NCI-H146 (cell line): ENCODE results near the gene FBXO48.
"Not testable (repeated sequence)": the region's sequence is repeated elsewhere in the genome, so short reads cannot be mapped to it uniquely, and the experiment has no call there.

Experiments
- DNase-seq: peaks from one replicate; lab custom pipeline; 2025; lab: John Stamatoyannopoulos, UW

The FBXO48 gene

DNA sequence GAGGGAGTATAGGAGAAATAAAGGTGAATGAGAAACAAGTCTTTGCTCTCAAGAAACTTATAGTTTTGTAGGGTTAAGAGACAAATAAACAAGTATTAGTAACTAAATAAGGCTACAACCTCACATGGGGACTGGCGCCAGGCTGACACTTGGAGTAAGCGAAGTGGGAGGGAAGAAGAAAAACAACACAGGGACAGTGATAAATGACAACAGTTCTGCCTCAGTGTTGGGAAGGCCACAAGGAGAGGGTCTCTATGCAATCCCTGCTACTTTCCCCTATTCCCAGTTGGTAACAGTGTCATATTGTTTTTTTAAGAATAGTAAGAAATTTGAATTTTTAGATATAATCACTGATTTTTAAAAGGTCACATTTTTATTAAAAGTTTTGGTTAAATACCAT, 4.3 kb upstream of the FBXO48 start:
- no peak for DNase-seq

DNA sequence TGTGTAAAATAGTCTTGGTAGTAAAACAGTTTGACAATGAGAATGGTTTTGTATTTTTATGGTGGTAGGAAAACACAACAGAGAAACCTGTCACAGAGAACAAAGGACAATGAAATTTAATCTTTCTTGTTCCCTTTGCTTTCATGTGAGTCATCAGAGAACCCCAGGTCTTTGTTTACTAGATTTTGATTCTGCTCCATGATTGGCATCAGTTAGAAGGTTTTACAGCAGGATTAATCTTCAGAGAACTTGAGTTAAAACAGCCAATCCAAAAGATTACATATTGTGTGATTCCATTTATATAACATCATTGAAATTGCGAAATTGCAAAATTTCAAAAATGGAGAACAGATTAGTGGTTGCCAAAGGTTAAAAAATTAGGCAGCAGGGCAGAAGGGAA, 2.8 kb upstream of the FBXO48 start:
- DNase-seq = no peak

DNA sequence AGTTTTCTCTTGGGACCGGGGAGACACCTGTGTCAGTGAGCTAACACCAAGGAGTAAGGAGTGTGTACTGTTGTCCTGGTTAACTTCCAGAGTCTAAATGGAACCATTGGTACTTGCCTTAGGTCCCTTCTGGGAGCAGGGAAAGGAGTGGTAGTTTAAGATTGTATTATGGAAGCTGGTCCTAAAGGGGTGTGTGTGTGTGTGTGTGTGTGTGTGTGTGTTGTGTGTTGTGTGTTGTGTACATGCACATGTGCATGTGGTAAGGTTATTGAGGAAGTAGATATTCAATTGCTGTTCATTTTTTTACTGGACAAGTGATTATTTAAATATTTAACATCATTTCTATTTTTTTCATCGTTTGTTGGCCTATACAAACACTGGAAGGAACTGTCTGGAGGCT, 1.7 kb upstream of the FBXO48 start:
- DNase-seq = no peak

DNA sequence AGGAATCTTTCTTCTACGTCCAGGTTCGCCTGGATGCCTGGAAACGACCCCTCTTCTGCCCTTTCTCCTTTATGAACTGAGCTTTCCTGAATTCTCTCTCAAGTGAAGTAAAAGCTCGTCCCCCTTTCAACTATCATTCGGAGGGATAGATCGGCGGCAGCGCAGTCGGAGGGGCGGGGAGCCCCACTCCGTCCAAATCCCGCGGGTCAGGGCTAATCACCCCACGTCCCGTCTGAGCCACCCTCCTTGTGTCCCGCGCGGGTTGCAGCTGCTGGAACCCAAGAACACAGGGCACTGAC, 367 bp downstream of the FBXO48 start:
- DNase-seq = no peak

DNA sequence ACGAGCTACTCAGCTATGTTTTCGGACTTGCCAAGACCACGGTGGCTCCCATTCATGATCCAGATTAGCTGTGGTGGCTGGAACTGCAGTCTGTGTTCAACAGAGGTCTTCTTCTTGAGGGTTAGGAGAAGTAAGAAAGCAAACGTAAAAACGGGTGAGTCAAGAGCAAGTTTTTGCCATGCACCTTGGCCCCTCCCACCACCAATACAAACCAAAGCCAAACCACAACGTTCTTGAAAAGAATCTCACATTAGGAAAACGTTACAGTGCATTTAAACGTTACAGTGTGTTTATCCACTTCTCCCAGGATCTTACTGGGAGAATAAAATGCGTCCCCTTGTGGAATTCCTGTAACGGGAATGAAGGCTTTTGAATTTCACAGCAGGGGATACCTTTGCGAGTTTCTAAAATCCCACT, 725 bp downstream of the FBXO48 start:
- no peak for DNase-seq

DNA sequence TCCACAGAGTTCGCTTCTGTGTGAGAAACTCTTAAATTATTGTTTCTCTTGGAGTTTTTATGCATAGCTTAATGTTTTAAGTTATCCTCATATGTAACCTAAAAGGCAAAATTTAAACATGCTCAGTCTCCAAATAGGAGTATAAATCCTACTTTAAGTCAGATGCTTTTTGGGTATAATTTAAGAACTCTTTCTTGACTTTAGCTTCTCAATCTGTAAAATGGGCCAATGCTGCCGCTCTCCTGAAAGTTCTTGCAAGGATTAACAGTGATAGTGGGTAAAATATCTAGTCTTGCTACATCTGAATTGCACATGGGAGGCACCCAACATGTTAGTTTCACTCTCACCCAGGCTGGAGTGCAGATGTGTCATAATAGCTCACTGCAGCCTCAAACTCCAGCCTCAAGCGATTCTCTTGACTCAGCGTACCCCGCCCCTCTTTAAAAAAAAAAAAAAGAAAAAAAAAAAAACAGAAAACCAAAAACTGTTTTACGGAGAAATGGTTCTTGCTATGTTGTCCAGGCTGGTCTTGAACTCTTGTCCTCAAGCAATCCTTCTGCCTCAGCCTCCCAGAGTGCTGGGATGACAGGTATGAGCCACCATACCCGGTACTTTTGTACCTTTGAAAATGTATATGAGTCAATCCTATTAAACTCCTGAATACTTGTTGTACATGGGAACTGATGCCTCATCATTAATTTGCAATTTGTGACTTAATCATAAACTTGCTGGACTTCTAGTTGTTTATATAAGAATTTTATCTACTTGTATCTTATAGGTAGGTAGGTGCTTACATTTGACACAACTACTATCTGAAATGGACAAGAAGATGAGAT, 1.8 kb downstream of the FBXO48 start:
- DNase-seq = no peak

DNA sequence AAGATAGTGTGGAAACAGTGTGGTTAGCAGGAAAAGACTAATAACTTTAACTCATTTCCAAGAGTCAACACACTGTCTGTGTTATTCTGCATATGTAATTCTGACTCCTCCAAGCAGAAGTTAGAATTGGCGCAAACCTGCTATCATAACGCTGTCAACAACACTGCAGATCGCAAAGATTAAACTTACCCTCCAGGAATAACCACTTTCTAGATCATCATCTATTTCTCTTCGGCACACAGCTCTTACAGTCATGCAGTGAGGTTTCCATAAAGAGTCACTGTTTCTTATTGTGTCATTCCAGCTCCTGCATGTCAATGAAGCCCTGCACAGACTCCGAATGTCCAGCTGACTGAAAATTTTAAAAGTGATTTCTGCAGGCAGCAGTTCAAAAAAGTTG, 2.4 kb downstream of the FBXO48 start:
- no peak for DNase-seq

DNA sequence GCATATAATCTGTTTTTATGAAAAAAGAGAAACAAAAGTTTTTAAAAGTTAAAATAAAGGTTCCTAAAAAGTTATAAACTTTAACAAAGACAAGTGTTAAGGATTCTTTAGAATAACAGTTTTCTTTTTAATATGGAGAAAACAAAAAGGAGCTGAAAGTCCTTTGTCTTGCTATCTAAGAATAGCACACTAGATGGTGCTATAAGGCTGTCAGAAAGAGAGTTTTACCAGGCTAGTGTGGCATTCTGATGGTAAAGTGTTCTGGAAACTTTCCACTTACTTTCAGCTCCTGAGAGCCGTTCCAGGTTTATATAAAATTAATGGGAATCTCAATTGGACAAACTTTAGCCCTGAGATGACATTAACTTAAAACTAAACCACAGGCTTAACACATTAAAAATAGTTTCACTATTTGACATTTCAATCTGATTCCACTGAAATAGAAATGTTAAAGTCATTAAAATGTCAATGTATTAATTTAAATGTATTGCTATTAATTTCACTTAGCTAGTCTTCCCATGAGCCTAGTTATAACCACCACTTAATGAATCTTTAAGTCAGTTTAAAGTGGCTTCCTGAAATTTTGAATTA, 3.7 kb downstream of the FBXO48 start:
- DNase-seq = peak; percentile 22

DNA sequence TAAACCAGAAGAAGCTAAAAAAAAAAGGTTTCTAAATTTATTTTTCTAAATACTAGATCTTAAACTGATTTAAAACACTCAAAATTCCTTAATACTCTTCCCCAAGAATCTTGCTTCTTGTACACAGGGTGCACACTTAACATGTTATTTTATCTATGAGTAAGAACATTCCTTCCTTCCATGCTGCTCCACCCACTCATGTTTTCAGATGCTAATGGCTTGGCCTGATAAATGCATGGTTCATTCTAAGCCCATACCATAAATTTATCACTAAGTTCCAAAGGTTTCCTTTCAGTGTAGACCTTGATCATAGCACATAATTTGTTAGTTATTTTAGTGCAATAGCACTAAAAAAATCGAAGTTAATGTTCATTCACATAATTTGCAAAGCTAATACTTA, 8.1 kb downstream of the FBXO48 start:
- DNase-seq = no peak

DNA sequence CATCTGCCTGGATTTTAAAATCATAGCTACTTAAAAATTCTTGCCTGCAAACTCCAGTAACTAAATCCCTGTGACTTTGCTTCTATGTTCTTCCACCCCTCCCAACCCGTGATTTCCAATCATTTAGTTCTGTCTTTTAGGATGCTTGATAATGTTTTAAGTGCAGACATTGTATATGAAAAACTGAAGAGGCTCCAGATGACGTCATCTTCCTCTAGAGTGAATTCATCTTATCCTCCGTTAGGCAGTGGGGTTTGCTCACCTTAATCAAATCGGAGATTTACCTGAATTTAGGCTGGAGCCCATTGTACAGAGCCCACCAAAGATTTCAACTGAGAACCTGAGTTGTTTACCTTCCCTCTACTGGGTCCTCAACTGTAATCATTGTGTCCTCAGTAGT, 10.9 kb downstream of the FBXO48 start:
- no peak for DNase-seq

DNA sequence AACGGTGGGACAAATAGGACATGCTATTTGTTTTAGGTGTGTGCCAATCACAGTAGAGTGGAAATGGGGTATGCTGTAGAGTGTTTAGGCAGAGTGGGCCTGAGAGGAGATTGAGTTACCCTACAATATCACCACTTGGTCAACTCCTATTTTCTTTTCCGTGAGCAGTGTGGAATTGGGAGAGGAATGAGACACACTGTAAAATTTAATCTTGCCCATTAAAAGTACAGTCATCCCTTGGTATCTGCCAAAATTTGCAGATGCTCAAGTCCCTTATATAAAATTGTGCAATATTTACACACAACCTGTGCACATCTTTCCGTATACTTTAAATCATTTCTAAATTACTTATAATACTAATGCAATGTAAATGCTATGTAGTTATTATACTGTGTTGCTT, 12.4 kb downstream of the FBXO48 start:
- DNase-seq = no peak

DNA sequence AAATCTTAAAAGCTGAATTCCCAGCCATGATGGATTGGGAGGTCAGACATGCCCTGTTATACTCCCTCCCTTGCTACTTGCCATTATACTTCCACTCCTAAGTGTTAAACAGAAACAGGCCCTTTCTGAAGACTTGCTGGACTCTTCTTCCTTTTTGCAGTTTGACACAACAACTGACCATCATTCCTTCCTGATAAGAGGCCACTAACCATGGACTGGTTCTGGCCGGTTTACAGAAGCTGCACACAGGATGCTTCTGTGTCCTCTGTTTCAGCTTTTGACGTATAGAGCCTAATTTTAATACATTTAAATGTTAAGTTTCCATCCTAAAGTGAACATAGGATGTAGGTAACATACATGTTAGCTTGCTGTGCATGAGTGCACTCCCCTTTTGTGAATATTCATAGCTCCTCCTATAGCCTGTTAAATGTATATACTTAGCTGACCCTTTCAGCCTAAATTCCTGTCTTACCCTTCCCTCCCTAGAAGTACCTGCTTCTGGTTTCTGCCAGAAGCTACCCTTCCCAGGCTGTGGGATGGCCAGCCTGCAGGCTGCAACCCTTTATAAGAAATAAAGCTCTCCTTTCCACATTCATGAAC, 13.2 kb downstream of the FBXO48 start:
- no peak for DNase-seq

DNA sequence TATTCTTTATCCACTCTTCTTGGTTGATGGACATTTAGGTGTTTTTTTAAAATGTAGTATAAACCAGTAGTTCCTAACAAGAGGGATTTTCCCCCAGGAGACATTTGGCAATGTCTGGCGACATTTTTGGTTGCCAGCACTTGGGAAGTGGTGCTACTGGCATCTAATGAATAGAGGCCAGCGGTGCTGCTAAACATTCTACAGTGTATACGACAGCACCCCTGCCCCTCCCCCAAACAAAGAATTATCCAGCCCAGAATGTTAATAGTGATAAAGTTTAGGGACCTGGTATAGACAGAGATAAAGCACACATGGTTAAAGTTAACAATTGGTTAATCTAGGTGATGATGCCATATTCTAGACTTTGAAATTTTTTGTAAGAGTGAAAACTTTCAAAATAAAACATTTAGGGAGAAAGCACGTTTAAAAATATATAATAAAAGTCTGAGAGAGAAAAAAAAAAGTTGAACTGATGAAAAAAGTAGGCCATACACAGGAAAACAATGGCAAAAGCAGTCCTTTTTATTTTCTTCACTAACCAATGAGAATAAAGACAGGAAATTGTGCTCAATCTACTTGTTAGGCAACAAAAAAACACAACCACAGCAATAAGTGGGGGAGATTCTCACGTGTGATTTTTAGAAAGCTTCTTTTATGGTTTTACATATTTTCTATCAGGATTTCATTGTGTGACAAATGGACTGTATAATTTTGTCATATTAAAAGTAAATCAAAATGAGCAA, 14.8 kb downstream of the FBXO48 start:
- no peak for DNase-seq

DNA sequence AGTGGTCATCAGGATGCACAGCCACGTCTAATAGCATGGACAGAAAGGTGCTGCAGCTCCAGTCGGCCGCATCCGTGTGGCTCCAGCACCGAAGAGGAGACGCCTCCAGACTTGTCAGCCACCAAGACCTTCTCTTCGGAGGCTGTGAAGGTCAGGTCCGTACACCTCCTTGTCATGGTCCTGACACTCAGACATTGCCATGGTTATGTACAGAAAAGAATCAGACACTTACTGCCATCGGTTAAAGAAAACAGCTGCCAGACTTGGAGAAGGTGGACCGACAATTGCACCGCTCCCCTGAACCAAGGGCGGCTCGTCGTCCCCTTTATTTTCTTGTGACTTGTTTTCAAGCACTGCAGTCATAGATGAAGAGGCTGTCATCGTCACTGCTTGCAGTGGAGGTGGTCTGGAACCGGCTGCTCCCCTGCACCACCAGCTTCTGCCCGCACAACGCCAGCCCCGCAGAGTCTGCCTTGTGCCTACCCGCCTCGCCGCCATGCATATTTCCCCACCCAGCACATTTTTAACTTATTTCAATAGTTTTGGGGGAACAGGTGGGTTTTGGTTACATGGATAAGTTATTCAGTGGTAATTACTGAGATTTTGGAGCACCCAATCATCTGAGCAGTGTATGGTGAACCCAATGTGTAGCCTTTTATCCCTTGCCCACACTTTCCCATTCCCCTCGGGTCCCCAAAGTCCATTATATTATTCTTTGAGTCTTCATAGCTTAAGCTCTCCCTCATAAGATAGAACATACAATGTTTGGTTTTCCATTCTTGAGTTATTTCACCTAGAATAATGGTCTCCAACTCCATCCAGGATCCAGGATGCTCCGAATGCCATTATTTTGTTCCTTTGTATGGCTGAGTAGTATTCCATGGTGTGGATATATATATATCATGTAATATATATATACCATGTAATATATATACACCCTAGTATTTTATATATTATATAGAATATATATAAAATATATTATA, 18.1 kb downstream of the FBXO48 start:
- no peak for DNase-seq

DNA sequence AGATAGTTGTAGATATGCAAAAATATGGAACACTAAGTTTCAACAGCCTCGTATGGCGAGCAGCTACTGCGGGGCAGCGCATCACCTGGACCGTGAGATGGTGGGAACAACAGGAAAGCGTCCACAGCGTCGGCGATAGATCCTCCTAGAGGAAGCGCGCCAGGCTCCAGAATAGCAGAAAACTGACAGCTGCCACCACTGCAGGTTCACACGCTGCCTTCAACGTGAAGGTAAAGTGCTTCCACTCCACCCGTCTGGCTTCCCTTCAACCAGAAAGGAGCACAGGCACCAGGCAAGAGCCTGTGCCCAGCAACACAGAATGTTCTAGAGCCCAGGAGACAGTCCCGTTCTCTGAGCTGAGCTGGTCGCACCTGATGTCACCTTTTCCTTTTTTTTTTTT, 20.0 kb downstream of the FBXO48 start:
- DNase-seq = no peak

DNA sequence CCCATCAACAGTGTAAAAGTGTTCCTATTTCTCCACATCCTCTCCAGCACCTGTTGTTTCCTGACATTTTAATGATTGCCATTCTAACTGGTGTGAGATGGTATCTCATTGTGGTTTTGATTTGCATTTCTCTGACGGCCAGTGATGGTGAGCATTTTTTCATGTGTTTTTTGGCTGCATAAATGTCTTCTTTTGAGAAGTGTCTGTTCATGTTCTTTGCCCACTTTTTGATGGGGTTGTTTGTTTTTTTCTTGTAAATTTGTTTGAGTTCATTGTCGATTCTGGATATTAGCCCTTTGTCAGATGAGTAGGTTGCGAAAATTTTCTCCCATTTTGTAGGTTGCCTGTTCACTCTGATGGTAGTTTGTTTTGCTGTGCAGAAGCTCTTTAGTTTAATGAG, 20.7 kb downstream of the FBXO48 start:
- not testable (repeated sequence) for DNase-seq

DNA sequence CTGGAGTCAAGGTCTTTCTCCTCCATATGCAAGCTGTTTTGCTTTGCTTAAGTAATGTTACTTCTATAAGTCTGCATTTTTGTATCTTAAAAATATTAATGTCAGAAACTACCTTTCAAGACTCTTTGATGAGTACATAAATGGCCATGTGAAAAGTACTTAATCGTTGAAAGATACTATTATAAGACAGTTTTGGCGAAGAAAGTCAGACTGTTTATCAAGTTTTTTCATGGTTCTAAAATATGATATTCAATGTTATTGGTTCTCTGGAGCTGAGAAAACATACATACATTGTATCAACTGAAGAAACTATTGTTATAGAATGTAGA, 25.1 kb downstream of the FBXO48 start:
- no peak for DNase-seq

DNA sequence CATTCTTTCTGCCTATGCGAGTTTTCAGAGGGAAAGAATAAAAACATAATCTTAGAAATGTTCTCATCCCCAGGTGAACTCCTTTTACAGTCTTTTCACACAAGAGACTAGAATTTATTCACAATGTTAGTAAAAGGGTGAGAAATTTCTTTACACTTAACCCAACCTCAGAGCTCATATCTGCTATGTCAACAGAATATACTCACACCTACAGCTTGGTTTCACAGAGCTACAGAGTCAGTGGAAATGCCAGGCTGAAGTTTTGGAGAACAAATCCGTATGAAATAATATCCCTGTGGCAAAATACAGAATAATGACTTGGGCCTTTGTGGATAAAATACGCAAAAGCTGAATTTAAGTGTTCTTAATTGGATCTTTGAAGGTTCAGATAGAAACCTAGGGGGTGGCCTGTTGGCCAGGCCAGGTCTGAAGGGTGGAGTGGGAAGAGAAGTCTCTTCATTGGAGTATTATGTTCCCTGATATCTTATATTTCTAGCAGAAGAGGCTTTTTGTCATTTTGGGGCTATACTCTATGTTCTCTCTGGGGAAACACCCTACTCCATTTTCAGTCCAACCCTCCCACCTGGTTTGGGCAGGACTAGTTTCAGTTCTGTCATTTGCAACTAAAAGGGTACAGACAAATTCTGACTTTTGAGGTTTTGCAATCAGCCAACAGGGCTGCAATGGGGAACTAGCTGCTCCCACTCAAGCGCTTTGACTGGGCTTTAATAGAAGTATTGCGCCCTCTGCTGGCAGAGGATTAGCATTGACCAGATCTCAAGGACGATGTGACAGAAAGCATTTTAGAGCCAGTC, 25.7 kb downstream of the FBXO48 start:
- DNase-seq = peak; percentile 79

DNA sequence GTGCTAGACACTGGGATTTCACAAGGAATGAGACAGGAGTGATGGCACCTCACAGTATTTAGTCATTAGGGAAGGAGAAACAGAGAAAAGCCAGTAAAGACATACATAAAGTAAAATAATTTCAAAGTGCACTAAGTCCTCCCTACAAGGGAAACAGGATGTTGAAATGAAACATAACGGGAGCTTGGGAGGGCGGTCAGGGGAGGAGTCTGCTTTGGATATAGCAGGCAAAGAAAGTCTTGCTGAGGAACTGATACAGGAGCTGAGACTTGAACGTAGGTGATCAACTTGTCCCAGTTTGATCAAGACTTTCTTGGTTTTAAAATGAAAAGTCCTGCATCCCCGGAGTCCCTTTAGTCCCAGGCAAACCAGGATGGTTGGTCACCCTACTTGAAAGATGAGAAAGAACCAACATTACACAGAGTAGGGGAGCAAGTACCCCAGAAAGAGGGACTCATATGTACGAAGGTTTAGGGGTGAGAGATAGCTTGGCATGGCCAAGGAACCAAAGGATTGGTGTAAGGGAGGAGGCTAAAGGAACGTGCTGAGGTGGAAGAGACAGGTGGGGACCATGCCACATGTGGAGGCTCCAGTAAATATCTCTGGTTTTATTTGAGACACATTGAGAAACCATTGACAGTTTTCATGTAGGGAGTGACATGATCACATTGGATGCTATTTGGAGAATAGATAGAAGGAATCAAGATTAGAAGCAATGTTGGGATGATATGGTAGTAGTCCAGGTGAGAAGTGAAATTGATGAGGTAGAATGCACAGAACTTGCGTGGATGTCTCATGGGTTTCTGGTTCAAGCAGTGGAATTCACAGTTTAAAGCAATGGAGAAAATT, 28.4 kb downstream of the FBXO48 start:
- DNase-seq = no peak

DNA sequence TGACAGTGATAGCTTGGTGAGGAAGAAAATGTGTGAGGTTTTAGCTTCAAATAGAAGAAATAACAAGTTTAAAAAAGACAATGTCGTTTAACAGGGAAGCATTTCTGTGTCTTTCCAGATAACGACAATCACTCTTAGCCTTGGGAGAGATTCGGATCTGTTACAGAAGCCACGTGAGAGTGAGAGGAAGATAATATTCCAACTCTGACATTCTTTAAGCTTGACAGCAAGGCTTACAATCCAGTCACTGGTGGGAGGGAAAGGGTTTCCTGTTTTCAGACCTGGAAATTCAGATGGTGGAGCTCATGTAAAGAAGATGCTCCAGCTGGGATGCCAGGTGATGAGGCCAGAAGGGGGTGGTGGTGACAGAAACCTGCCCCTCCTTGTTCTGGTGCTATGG, 30.8 kb downstream of the FBXO48 start:
- DNase-seq = no peak
